GM13976 (cell line): ENCODE data around the gene C14orf119.
A peak's percentile ranks its signal among the peaks of the same experiment; 100 is the strongest.

Source experiments
- DNase-seq: peaks from one replicate; pipeline ENCODE4 v3.0.0; 2012; ENCODE audit warnings: low spot score
- CTCF ChIP-seq: IDR thresholded peaks from 2 replicates; pipeline ENCODE4 v1.5.1; 2012; ENCODE audit warnings: borderline replicate concordance, mild to moderate bottlenecking; ENCODE audit not compliant: insufficient read depth; ENCODE audit errors: extremely low read depth, missing control alignments, control extremely low read depth
- in situ Hi-C: fragments of 300-500 bp; cut with MboI; formaldehyde crosslinking; loops from one replicate; pipeline ENCODE4 v1.12.0; 2022; ENCODE audit warnings: low sequenced_read_pairs, mixed read lengths, inconsistent platforms; ENCODE audit not compliant: unreplicated experiment

Gene C14orf119

GRCh38 chr14:23115918-23116317, 20.6 kb downstream of the C14orf119 start:
- in situ Hi-C loops: no loop called here
- DNase-seq: no peak
- no peak for TF ChIP-seq CTCF

GRCh38 chr14:23117371-23118020, 22.2 kb downstream of the C14orf119 start:
- no peak for TF ChIP-seq CTCF
- in situ Hi-C loops: no loop called here
- no peak for DNase-seq

- no peak for TF ChIP-seq CTCF
- in situ Hi-C loops: no loop called here
- DNase-seq: no peak
Observed at GRCh38 chr14:23118506-23119362, 23.4 kb downstream of the C14orf119 start, which contains the start of gene CEBPE. TSS of gene CEBPE (minus strand) at chr14:23119255. CDS start at chr14:23119091, 164 bp downstream.

- peak; percentile 68 for DNase-seq
- in situ Hi-C loops: loop anchor here (10.0 kb wide), 2 partner anchors 65 to 175 kb away; partner anchors contain the start of gene SLC7A8
- TF ChIP-seq CTCF: no peak
Observed at GRCh38 chr14:23119363-23120327, 24.3 kb downstream of the C14orf119 start.

GRCh38 chr14:23120541-23121251, 25.4 kb downstream of the C14orf119 start:
- in situ Hi-C loops: loop anchor here (10.0 kb wide), 2 partner anchors 64 to 174 kb away; partner anchors contain the start of gene SLC7A8
- peak; percentile 100 for TF ChIP-seq CTCF

GRCh38 chr14:23121361-23121771, 26.1 kb downstream of the C14orf119 start:
- DNase-seq: peak; percentile 55
- in situ Hi-C loops: loop anchor here (10.0 kb wide), 2 partner anchors 63 to 173 kb away; partner anchors contain the start of gene SLC7A8
- TF ChIP-seq CTCF: no peak

More at GRCh38 chr14:23120541-23121251, 25.4 kb downstream of the C14orf119 start:
- peak; percentile 92 for DNase-seq
